ENCODE data around the gene CDC16. TPM values are rescaled to one million over a fixed set of nuclear protein-coding genes. Genes with fewer than 3 reads are reported as not detected.

Gene CDC16
- total and polyA plus RNA-seq, 7 experiments from 2014 or later: 20.1 to 108 (median 78.3) TPM

GRCh38 chr13:114264886-114265611 lies 30.4 kb downstream of the CDC16 start:
- DNase-seq (no peak), ATAC-seq (no peak)
- POLR2A ChIA-PET: interaction anchor here (0.7 to 1.6 kb wide), 3 partner anchors 15 to 17 kb away, joined by 3 to 9 read pairs (median 5); partner anchors contain the start of gene UPF3A
- Histone ChIP-seq H3K27me3 (ENCODE audit: control insufficient read depth in 2 of 2, insufficient read depth in 2 of 2, low read length in 2 of 2) (no peaks in the 10 kb centered on the region), H3K36me3 (ENCODE audit: control insufficient read depth in 2 of 3, insufficient read depth in 3 of 3, low read length in 3 of 3) (peaks cover 5 to 86% (median 7%) of the 10 kb centered on the region in 3 experiments), H3K4me3 (ENCODE audit: low read length) (no peak overlapping the region), H3K9me3 (ENCODE audit: control insufficient read depth in 2 of 3, low read length in 3 of 3) (no peaks in the 10 kb centered on the region), H3K27ac (ENCODE audit: low read depth, low read length) (no peak overlapping the region), H3K4me1 (ENCODE audit: control insufficient read depth in 2 of 2, insufficient read depth in 2 of 2, low read length in 2 of 2) (peaks cover 20 to 47% of the 10 kb centered on the region in 2 donors)
- Mint-ChIP-seq H3K9me3 (peaks cover 0 to 3% (median 0%) of the 10 kb centered on the region in 11 donors), H3K36me3 (peaks cover 12 to 66% (median 38%) of the 10 kb centered on the region in 5 donors), H3K27ac (peak overlapping the region in 2 of 9 donors; percentile 6 to 8), H3K4me1 (peaks cover 19 to 50% (median 31%) of the 10 kb centered on the region in 7 donors), H3K4me3 (no peak overlapping the region), H3K27me3 (no peaks in the 10 kb centered on the region)
- CTCF ChIA-PET: no interaction called here
- intact Hi-C loops (cut with micrococcal nuclease): no loop called here

GRCh38 chr13:114266241-114266640 lies 31.5 kb downstream of the CDC16 start:
- H3K4me1 Mint-ChIP-seq: peaks cover 11 to 45% (median 26%) of the 10 kb centered on the region in 7 donors
- no peaks in the 10 kb centered on the region for H3K27me3 Mint-ChIP-seq
- H3K4me3 Mint-ChIP-seq: no peak overlapping the region
- Histone ChIP-seq H3K4me1 (ENCODE audit: control insufficient read depth in 2 of 2, insufficient read depth in 2 of 2, low read length in 2 of 2) (peaks cover 20 to 47% of the 10 kb centered on the region in 2 donors), H3K4me3 (ENCODE audit: low read length) (no peak overlapping the region), H3K9me3 (ENCODE audit: control insufficient read depth in 2 of 3, low read length in 3 of 3) (no peaks in the 10 kb centered on the region), H3K36me3 (ENCODE audit: control insufficient read depth in 2 of 3, insufficient read depth in 3 of 3, low read length in 3 of 3) (peaks cover 0 to 76% (median 5%) of the 10 kb centered on the region in 3 experiments), H3K27ac (ENCODE audit: low read depth, low read length) (no peak overlapping the region), H3K27me3 (ENCODE audit: control insufficient read depth in 2 of 2, insufficient read depth in 2 of 2, low read length in 2 of 2) (no peaks in the 10 kb centered on the region)
- POLR2A ChIA-PET: no interaction called here
- CTCF ChIA-PET: interaction anchor here (0.7 kb wide), 1 partner anchor 541 kb away, joined by 4 read pairs; no protein-coding TSS in a partner anchor
- H3K27ac Mint-ChIP-seq: peak overlapping the region in 1 of 9 donors; percentile 23
- DNase-seq: no peak
- ATAC-seq: no peak
- intact Hi-C loops (cut with micrococcal nuclease): no loop called here
- peaks cover 0 to 3% (median 0%) of the 10 kb centered on the region in 11 donors for H3K9me3 Mint-ChIP-seq
- H3K36me3 Mint-ChIP-seq: peaks cover 2 to 61% (median 36%) of the 10 kb centered on the region in 5 donors

GRCh38 chr13:114268344-114269280 lies 33.9 kb downstream of the CDC16 start:
- Mint-ChIP-seq H3K27me3 (no peaks in the 10 kb centered on the region), H3K9me3 (peaks cover 0 to 3% (median 0%) of the 10 kb centered on the region in 11 donors), H3K36me3 (peaks cover 9 to 57% (median 49%) of the 10 kb centered on the region in 5 donors), H3K4me3 (peak overlapping the region in 1 of 10 donors; percentile 51), H3K4me1 (peaks cover 3 to 24% (median 12%) of the 10 kb centered on the region in 7 donors), H3K27ac (peak overlapping the region in 8 of 9 donors; percentile 6 to 73 (median 52))
- Histone ChIP-seq H3K4me3 (ENCODE audit: low read length) (peak overlapping the region; percentile 35), H3K27me3 (ENCODE audit: control insufficient read depth in 2 of 2, insufficient read depth in 2 of 2, low read length in 2 of 2) (no peaks in the 10 kb centered on the region), H3K9me3 (ENCODE audit: control insufficient read depth in 2 of 3, low read length in 3 of 3) (no peaks in the 10 kb centered on the region), H3K27ac (ENCODE audit: low read depth, low read length) (no peak overlapping the region), H3K36me3 (ENCODE audit: control insufficient read depth in 2 of 3, insufficient read depth in 3 of 3, low read length in 3 of 3) (peaks cover 4 to 72% (median 17%) of the 10 kb centered on the region in 3 experiments), H3K4me1 (ENCODE audit: control insufficient read depth in 2 of 2, insufficient read depth in 2 of 2, low read length in 2 of 2) (peaks cover 11 to 32% of the 10 kb centered on the region in 2 donors)
- peak; percentile 63 for ATAC-seq
- ChIA-PET CTCF (interaction anchor here (0.6 kb wide), 1 partner anchor 11 kb away, joined by 3 read pairs; no protein-coding TSS in a partner anchor), POLR2A (interaction anchor here (0.5 to 1.5 kb wide), 3 partner anchors 11 to 28 kb away, joined by 3 to 9 read pairs (median 6); partner anchors contain the start of gene UPF3A)
- peak in 1 of 9 donors; percentile 2 for DNase-seq
- intact Hi-C loops (cut with micrococcal nuclease): no loop called here

GRCh38 chr13:114269281-114269770 lies 34.6 kb downstream of the CDC16 start:
- Mint-ChIP-seq H3K4me1 (peaks cover 0 to 21% (median 9%) of the 10 kb centered on the region in 7 donors), H3K9me3 (peaks cover 0 to 3% (median 0%) of the 10 kb centered on the region in 11 donors), H3K4me3 (no peak overlapping the region), H3K27me3 (no peaks in the 10 kb centered on the region), H3K36me3 (peaks cover 11 to 57% (median 47%) of the 10 kb centered on the region in 5 donors), H3K27ac (peak overlapping the region in 5 of 9 donors; percentile 12 to 56 (median 48))
- no peak for DNase-seq
- ChIA-PET CTCF (no interaction called here), POLR2A (interaction anchor here (1.3 to 1.5 kb wide), 2 partner anchors 11 to 12 kb away, joined by 6 to 9 read pairs; partner anchors contain the start of gene UPF3A)
- peaks cover 4 to 70% (median 17%) of the 10 kb centered on the region in 3 experiments for H3K36me3 ChIP-seq (ENCODE audit: control insufficient read depth in 2 of 3, insufficient read depth in 3 of 3, low read length in 3 of 3)
- H3K4me1 ChIP-seq (ENCODE audit: control insufficient read depth in 2 of 2, insufficient read depth in 2 of 2, low read length in 2 of 2): peaks cover 11 to 28% of the 10 kb centered on the region in 2 donors
- no peak for ATAC-seq
- intact Hi-C loops (cut with micrococcal nuclease): no loop called here
- H3K9me3 ChIP-seq (ENCODE audit: control insufficient read depth in 2 of 3, low read length in 3 of 3): no peaks in the 10 kb centered on the region
- H3K27me3 ChIP-seq (ENCODE audit: control insufficient read depth in 2 of 2, insufficient read depth in 2 of 2, low read length in 2 of 2): no peaks in the 10 kb centered on the region
- no peak overlapping the region for H3K4me3 ChIP-seq (ENCODE audit: low read length)
- H3K27ac ChIP-seq (ENCODE audit: low read depth, low read length): no peak overlapping the region

- peaks cover 13 to 50% (median 41%) of the 10 kb centered on the region in 5 donors for H3K36me3 Mint-ChIP-seq
- H3K4me1 Mint-ChIP-seq: peaks cover 6 to 14% (median 9%) of the 10 kb centered on the region in 7 donors
- no peaks in the 10 kb centered on the region for H3K27me3 Mint-ChIP-seq
- no peak for ATAC-seq
- ChIA-PET POLR2A (interaction anchor here (0.6 kb wide), 1 partner anchor 20 kb away, joined by 3 read pairs; no protein-coding TSS in a partner anchor), CTCF (no interaction called here)
- H3K9me3 Mint-ChIP-seq: peaks cover 0 to 3% (median 0%) of the 10 kb centered on the region in 11 donors
- no peak overlapping the region for H3K4me3 ChIP-seq (ENCODE audit: low read length)
- H3K27ac ChIP-seq (ENCODE audit: low read depth, low read length): no peak overlapping the region
- H3K27me3 ChIP-seq (ENCODE audit: control insufficient read depth in 2 of 2, insufficient read depth in 2 of 2, low read length in 2 of 2): no peaks in the 10 kb centered on the region
- H3K36me3 ChIP-seq (ENCODE audit: control insufficient read depth in 2 of 3, insufficient read depth in 3 of 3, low read length in 3 of 3): peaks cover 9 to 49% (median 14%) of the 10 kb centered on the region in 3 experiments
- intact Hi-C loops (cut with micrococcal nuclease): no loop called here
- no peak overlapping the region for H3K4me3 Mint-ChIP-seq
- H3K9me3 ChIP-seq (ENCODE audit: control insufficient read depth in 2 of 3, low read length in 3 of 3): no peaks in the 10 kb centered on the region
- peak overlapping the region in 3 of 9 donors; percentile 2 to 48 (median 34) for H3K27ac Mint-ChIP-seq
- DNase-seq: no peak
- H3K4me1 ChIP-seq (ENCODE audit: control insufficient read depth in 2 of 2, insufficient read depth in 2 of 2, low read length in 2 of 2): peaks cover 7 to 14% of the 10 kb centered on the region in 2 donors
These were observed 38.3 kb downstream of the CDC16 start for GRCh38 chr13:114272977-114273376.

- Mint-ChIP-seq H3K27ac (peak overlapping the region in 3 of 9 donors; percentile 7 to 45 (median 36)), H3K27me3 (no peaks in the 10 kb centered on the region), H3K4me1 (peaks cover 14 to 20% (median 18%) of the 10 kb centered on the region in 7 donors), H3K9me3 (peaks cover 0 to 3% (median 0%) of the 10 kb centered on the region in 11 donors), H3K4me3 (no peak overlapping the region), H3K36me3 (peaks cover 13 to 33% (median 29%) of the 10 kb centered on the region in 5 donors)
- H3K4me1 ChIP-seq (ENCODE audit: control insufficient read depth in 2 of 2, insufficient read depth in 2 of 2, low read length in 2 of 2): peaks cover 14 to 18% of the 10 kb centered on the region in 2 donors
- no peak overlapping the region for H3K4me3 ChIP-seq (ENCODE audit: low read length)
- H3K27ac ChIP-seq (ENCODE audit: low read depth, low read length): no peak overlapping the region
- DNase-seq (no peak), ATAC-seq (no peak)
- H3K9me3 ChIP-seq (ENCODE audit: control insufficient read depth in 2 of 3, low read length in 3 of 3): no peaks in the 10 kb centered on the region
- no peaks in the 10 kb centered on the region for H3K27me3 ChIP-seq (ENCODE audit: control insufficient read depth in 2 of 2, insufficient read depth in 2 of 2, low read length in 2 of 2)
- intact Hi-C loops (cut with micrococcal nuclease): no loop called here
- POLR2A ChIA-PET: interaction anchor here (0.6 kb wide), 1 partner anchor 44 kb away, joined by 3 read pairs; no protein-coding TSS in a partner anchor
- CTCF ChIA-PET: no interaction called here
- H3K36me3 ChIP-seq (ENCODE audit: control insufficient read depth in 2 of 3, insufficient read depth in 3 of 3, low read length in 3 of 3): peaks cover 9 to 30% (median 12%) of the 10 kb centered on the region in 3 experiments
These were observed 40.6 kb downstream of the CDC16 start for GRCh38 chr13:114275304-114275703.
